Omental fat pad (tissue), 4 donors: ENCODE results near the gene RALGPS1. TPM values are rescaled to one million over a fixed set of nuclear protein-coding genes. Genes with fewer than 3 reads are reported as not detected.

Source experiments
- ATAC-seq: fragments of 150-250 bp; one replicate; pipeline ENCODE4 v1.9.1; 2016; ENCODE audit warnings: mild to moderate bottlenecking, moderate library complexity; ENCODE audit not compliant: low FRiP score
- DNase-seq: peaks from one replicate; pipeline ENCODE4 v3.0.0-alpha.2; 2019; ENCODE audit warnings: low spot score
- total RNA-seq, 4 donors: library from RNA; depleted of rRNA; stranded (reverse); fragments of >200 nt; gene quantifications; one replicate each; pipeline ENCODE4 v1.1.0, GENCODE V29; 2016
- TF ChIP-seq, protein P1 (sequence below), 3 donors: fragments of 450-650 bp; IDR thresholded peaks; one replicate each; pipeline ENCODE4 v1.5.1; 2016 to 2017; ENCODE audit warnings: antibody characterized with exemption in 3 of 3, mild to moderate bottlenecking in 3 of 3, moderate library complexity in 2 of 3

RALGPS1 gene
- total RNA-seq, 4 donors from 2014 or later = 4.0 to 15.3 (median 4.8) TPM

DNA sequence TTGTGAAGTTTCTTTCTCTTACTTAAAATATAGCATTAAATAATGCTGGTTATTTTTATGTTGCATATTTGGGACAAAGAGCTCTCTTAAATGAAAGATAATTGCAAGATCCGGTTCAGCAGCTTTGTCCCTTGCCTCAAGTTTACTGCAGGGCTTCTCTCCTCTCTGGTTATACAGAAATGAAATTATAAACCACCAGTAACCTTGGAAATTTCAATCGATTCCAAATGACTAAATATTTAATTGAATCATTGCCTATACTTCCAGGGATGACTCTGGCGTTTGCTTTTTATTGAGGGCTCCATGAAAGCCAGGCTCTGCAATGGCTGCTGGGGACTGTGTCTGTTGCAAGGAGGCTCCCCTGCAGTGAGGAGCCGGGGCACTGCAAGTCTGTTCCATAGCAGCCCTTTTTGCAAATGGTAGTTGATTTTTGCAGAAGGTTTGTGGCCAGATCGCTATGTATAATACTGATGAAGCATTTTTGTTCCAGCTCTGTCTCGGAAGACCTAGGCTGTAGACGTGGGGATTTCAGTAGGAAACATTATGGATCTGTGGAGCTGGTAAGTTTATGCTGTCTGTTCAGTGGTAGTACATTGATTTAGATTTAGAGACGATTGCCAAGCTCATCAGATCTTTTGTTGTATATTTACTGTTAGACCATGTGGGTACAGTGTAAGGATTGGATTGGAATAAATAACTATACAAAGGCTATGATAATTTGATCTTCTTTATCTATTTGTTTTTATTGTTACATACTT, 350.1 kb downstream of the RALGPS1 start, which contains the start of gene GARNL3:
GARNL3 (plus strand) TSS at position 313 of the 758 bp plus-strand sequence; CDS start at position 417, 104 bp downstream.
- ATAC-seq = no peak
- no peak for DNase-seq
- TF ChIP-seq, protein P1, sequence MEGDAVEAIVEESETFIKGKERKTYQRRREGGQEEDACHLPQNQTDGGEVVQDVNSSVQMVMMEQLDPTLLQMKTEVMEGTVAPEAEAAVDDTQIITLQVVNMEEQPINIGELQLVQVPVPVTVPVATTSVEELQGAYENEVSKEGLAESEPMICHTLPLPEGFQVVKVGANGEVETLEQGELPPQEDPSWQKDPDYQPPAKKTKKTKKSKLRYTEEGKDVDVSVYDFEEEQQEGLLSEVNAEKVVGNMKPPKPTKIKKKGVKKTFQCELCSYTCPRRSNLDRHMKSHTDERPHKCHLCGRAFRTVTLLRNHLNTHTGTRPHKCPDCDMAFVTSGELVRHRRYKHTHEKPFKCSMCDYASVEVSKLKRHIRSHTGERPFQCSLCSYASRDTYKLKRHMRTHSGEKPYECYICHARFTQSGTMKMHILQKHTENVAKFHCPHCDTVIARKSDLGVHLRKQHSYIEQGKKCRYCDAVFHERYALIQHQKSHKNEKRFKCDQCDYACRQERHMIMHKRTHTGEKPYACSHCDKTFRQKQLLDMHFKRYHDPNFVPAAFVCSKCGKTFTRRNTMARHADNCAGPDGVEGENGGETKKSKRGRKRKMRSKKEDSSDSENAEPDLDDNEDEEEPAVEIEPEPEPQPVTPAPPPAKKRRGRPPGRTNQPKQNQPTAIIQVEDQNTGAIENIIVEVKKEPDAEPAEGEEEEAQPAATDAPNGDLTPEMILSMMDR (IDR thresholded peaks at IDR 0.05) = no peak

DNA sequence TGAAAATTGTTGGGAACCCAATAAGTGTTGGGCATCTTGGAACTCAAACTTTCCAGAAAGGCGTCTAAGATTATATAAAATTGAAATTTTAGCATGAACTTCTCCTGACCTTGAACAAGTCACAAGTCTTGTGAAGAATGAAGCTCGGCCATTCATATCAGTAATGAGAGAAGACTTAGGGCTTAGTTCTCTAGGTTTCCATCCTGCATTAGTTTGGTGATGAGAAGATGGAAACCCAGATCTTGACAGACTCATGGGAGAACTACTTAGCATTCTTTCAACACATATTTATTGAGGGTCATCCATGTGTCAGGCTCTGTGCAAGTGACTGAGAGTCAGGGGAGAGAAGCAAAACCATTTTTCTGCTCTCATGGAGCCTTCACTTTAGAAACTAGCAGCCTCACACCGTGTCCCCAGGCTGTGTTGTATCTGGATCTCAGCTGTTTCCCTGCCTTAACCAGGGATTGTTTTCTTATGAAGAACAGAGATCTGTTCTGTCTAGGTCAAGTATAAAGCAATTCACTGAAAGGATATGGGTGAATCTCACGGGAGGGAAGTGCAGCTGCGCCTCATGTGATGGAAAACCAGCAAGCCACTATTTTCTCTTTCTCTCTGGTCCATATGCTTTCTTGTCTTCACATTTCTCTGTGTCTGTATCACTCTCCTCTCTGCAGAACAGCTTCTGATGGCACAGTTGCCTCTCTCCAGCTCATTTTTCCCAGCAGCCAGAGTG, 353.4 kb downstream of the RALGPS1 start:
- no peak for ATAC-seq
- TF ChIP-seq, protein P1 (IDR thresholded peaks at IDR 0.05) = no peak
- DNase-seq = no peak

DNA sequence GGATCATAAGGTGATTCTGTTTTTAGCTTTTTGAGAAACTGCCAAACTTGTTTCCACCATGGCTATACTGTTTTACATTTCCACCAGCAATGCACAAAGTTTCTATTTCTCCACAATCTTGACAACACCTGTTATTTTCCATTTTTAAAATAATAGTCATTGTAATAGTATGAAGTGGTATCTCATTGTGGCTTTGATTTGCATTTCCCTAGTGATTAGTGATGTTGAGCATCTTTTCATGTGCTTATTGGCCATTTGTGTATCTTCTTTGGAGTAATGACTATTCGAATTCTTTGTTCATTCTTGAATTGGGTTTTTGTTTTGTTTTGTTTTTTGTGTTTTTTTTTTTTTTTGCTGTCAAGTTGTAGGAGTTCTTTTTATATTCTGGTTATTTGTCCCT, 354.9 kb downstream of the RALGPS1 start:
- ATAC-seq (no peak), DNase-seq (no peak)
- TF ChIP-seq, protein P1 (IDR thresholded peaks at IDR 0.05) = no peak

Other genes starting within 250 kb of the RALGPS1 start
- 10 to 100 TPM; 11.2 to 28.8 (median 13.7) TPM for gene ZBTB43, start 109.7 kb upstream of the RALGPS1 start, total RNA-seq
- 10 to 100 TPM in 3 of 4 donors, 1 to 10 TPM in 1; 8.0 to 16.4 (median 13.4) TPM for gene ZBTB34, start 54.1 kb upstream of the RALGPS1 start, total RNA-seq
- gene ANGPTL2, start 207.9 kb downstream of the RALGPS1 start, total RNA-seq = 100 to 1,000 TPM in 2 of 4 donors, 10 to 100 TPM in 2; 68.3 to 177 (median 112) TPM